ENCODE data around the gene AK8. TPM values are rescaled to one million over a fixed set of nuclear protein-coding genes. Genes with fewer than 3 reads are reported as not detected.
A peak's percentile ranks its signal among the peaks of the same experiment; 100 is the strongest.

Gene AK8
- total and polyA plus RNA-seq, 2 of the 4 experiments (the other 2 are of a cell fraction): under 0.01 to 0.09 TPM

- Histone ChIP-seq H3K9me3 (ENCODE audit: control insufficient read depth, insufficient read depth, low read length) (no peaks in the 10 kb centered on the region), H3K79me1 (ENCODE audit: low read depth in 1 of 2, low read length in 2 of 2) (no peaks in the 10 kb centered on the region), H2AK9ac (replicated peaks; ENCODE audit: low read depth, low read length, poor library complexity) (no peak overlapping the region), H4K5ac (ENCODE audit: low read depth, low read length) (no peak overlapping the region), H3K23ac (ENCODE audit: low read depth, low read length) (no peak overlapping the region), H4K20me1 (ENCODE audit: insufficient read depth, low read length) (no peaks in the 10 kb centered on the region), H2AFZ (replicated peaks; ENCODE audit: low read length, poor library complexity) (peak overlapping the region; percentile 59), H3K27me3 (ENCODE audit: control insufficient read depth, insufficient read depth, low read length) (peaks cover 39% of the 10 kb centered on the region), H3K18ac (ENCODE audit: low read depth, low read length) (no peak overlapping the region), H2BK5ac (ENCODE audit: low read depth, low read length, poor library complexity, severe bottlenecking) (no peak overlapping the region), H3K14ac (replicated peaks; ENCODE audit: low read depth, low read length) (no peak overlapping the region), H4K8ac (ENCODE audit: low read depth in 2 of 2, low read length in 2 of 2) (no peak overlapping the region), H3K4me2 (ENCODE audit: low read depth, low read length) (no peak overlapping the region), H3K9me1 (ENCODE audit: insufficient read depth, low read length) (no peaks in the 10 kb centered on the region), H2BK120ac (ENCODE audit: low read depth, low read length) (no peak overlapping the region), H3K9ac (ENCODE audit: low read depth, low read length) (no peak overlapping the region), H3K4me3 (ENCODE audit: insufficient read depth, low read depth, low read length) (no peak overlapping the region), H3K36me3 (ENCODE audit: control insufficient read depth, insufficient read depth, low read length) (no peaks in the 10 kb centered on the region), H3K4me1 (ENCODE audit: control insufficient read depth, insufficient read depth, low read length) (peaks cover 8% of the 10 kb centered on the region; the same call in 1 of the 2 replicates), H4K91ac (ENCODE audit: insufficient read depth, low read depth, low read length) (no peak overlapping the region), H2AK5ac (ENCODE audit: low read depth, low read length) (no peak overlapping the region), H3K27ac (ENCODE audit: insufficient read depth, low read length) (no peak overlapping the region), H2BK20ac (ENCODE audit: low read depth, low read length) (no peak overlapping the region), H3K56ac (ENCODE audit: extremely low read depth, insufficient read depth, low read length) (no peak overlapping the region), H2BK15ac (ENCODE audit: low read depth, low read length) (no peak overlapping the region), H3K4ac (ENCODE audit: low read depth, low read length) (no peak overlapping the region)
- in situ Hi-C loops (cut with MboI; ENCODE audit: low sequenced_read_pairs): no loop called here
- BruUV-seq (replicated peaks): no TSS peak
- ATAC-seq (ENCODE audit: low read depth) (no peak), DNase-seq (no peak)
- dilution Hi-C loops (cut with HindIII; ENCODE audit: low sequenced_read_pairs, unreplicated experiment): no loop called here
- ChIA-PET POLR2A (ENCODE audit: unreplicated experiment) (no interaction called here), CTCF (no interaction called here)
- WGBS, 2 experiments (ENCODE audit: extremely low coverage in 2 of 2, insufficient read length in 1 of 2): no CpG with 5 or more reads among the region's 7 CpGs
- intact Hi-C loops (cut with micrococcal nuclease): no loop called here
- TF ChIP-seq SMC3 (IDR thresholded peaks at IDR 0.05; ENCODE audit: low read depth, low read length): no peak
- TF ChIP-seq FOS (IDR thresholded peaks at IDR 0.05; ENCODE audit: low read depth, low read length): no peak
- no peak for TF ChIP-seq MAZ (IDR thresholded peaks at IDR 0.05; ENCODE audit: borderline replicate concordance, low read depth, low read length)
- TF ChIP-seq CHD1 (IDR thresholded peaks at IDR 0.05; ENCODE audit: low read depth, low read length): no peak
- no peak for TF ChIP-seq MAFK (IDR thresholded peaks at IDR 0.05; ENCODE audit: low read depth, low read length)
Observed at GRCh38 chr9:132858751-132859150, 19.3 kb downstream of the AK8 start.

All from IMR-90 (cell line).